ENCODE measurements around the gene PARD3B.

DNA sequence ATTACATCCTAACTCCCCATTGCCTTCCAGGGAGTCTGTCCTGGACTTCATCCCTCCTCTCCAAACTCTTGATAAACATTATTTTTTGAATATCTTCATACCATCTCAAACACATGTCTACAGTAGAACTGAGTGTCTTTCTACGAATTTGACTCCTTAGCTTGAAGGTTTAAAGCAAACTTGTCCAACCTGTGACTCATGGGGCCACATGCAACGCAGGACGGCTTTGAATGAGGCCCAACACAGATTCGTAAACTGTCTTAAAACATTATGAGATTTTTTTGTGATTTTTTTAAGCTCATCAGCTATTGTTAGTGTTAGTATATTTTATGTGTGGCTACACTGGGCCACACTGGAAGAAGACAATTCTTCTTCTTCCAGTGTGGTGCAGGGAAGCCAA, 98.1 kb downstream of the PARD3B start:
- TF ChIP-seq POLR2A (IDR thresholded peaks at IDR 0.05; ENCODE audit: low read length) (no peak), GATA1 (IDR thresholded peaks at IDR 0.05; ENCODE audit: low read depth, low read length) (no peak)

Measured in erythroblast (primary cell).